GM18520 (cell line): ENCODE data around the gene LRCOL1.

Source experiments
- ATAC-seq: cut with Tn5 transposase; IDR thresholded peaks from one replicate; pipeline ENCODE4 v1.9.1; 2021; ENCODE audit not compliant: unreplicated experiment

The LRCOL1 gene

GRCh38 chr12:132583736-132584135, 26.6 kb downstream of the LRCOL1 start:
- ATAC-seq = no peak

GRCh38 chr12:132583411-132583710, 27.0 kb downstream of the LRCOL1 start:
- no peak for ATAC-seq

- ATAC-seq = no peak
These were observed 27.6 kb downstream of the LRCOL1 start for GRCh38 chr12:132582582-132583410.

- ATAC-seq = no peak
These were observed 28.3 kb downstream of the LRCOL1 start for GRCh38 chr12:132582058-132582420.

GRCh38 chr12:132581348-132582057, 28.9 kb downstream of the LRCOL1 start:
- ATAC-seq = no peak

GRCh38 chr12:132580701-132581292, 29.6 kb downstream of the LRCOL1 start:
- ATAC-seq = no peak

- no peak for ATAC-seq
These were observed 30.6 kb downstream of the LRCOL1 start for GRCh38 chr12:132579744-132580143.

- no peak for ATAC-seq
These were observed 31.6 kb downstream of the LRCOL1 start for GRCh38 chr12:132578826-132579225.

- ATAC-seq = no peak
These were observed 32.3 kb downstream of the LRCOL1 start for GRCh38 chr12:132578118-132578517.

GRCh38 chr12:132577191-132577920, 33.0 kb downstream of the LRCOL1 start:
- ATAC-seq = no peak

- no peak for ATAC-seq
These were observed 33.7 kb downstream of the LRCOL1 start for GRCh38 chr12:132576701-132577100.

- no peak for ATAC-seq
These were observed 34.7 kb downstream of the LRCOL1 start for GRCh38 chr12:132575661-132576060.

GRCh38 chr12:132574271-132574996, 35.9 kb downstream of the LRCOL1 start:
- no peak for ATAC-seq

GRCh38 chr12:132572801-132573760, 37.3 kb downstream of the LRCOL1 start:
- ATAC-seq = no peak

- no peak for ATAC-seq
These were observed 38.3 kb downstream of the LRCOL1 start for GRCh38 chr12:132572106-132572505.

- no peak for ATAC-seq
These were observed 38.8 kb downstream of the LRCOL1 start for GRCh38 chr12:132571598-132571997.

GRCh38 chr12:132571051-132571450, 39.3 kb downstream of the LRCOL1 start:
- ATAC-seq = no peak

- ATAC-seq = no peak
These were observed 39.7 kb downstream of the LRCOL1 start for GRCh38 chr12:132570635-132571034.

- no peak for ATAC-seq
These were observed 40.4 kb downstream of the LRCOL1 start for GRCh38 chr12:132569856-132570480.
